HepG2 (cell line): Measurements from ENCODE around the gene COA5. TPM values are rescaled to one million over a fixed set of nuclear protein-coding genes. Genes with fewer than 3 reads are reported as not detected.

Experiments used
- ATAC-seq: fragments of 200-7000 bp; cut with Tn5 transposase; 3 replicates; pipeline ENCODE4 v1.9.1; 2020; ENCODE audit warnings: mild to moderate bottlenecking, moderate library complexity
- BruUV-seq: library from RNA; stranded (reverse); fragments of 400-500 nt; replicated peaks from 2 replicates; lab custom pipeline; 2021; lab: Mats Ljungman, UMichigan
- CTCF ChIA-PET: fragments of 300-600 bp; formaldehyde crosslinking; extraction: SDS; loops from one replicate; lab custom pipeline; 2021; ENCODE audit warnings: low total read pairs, inconsistent platforms, low intra/inter-chr PET ratio; lab: Yijun Ruan, JAX
- POLR2A ChIA-PET: fragments of 350-600 bp; sonication (Branson Sonifier 250); formaldehyde crosslinking; loops from one replicate; lab custom pipeline; 2020; ENCODE audit warnings: antibody characterized with exemption, inconsistent platforms; lab: Yijun Ruan, JAX
- DNase-seq: peaks from one replicate; pipeline ENCODE4 v3.0.0-alpha.2; 2015; ENCODE audit warnings: low spot score
- FAIRE-seq: peaks from 3 replicates; lab custom pipeline; 2011; peaks lifted over from hg19 to GRCh38; lab: Jason Lieb, UNC
- H2AFZ ChIP-seq: one replicate; pipeline ENCODE4 v1.6.1; 2011; ENCODE audit warnings: low read length, inconsistent platforms
- H3K27ac ChIP-seq: fragments of 300-600 bp; 3 replicates; pipeline ENCODE4 v1.8.0; 2011; ENCODE audit warnings: mixed run types, mild to moderate bottlenecking, mixed read lengths, low read length, inconsistent platforms; ENCODE audit not compliant: insufficient read depth; ENCODE audit errors: extremely low read length
- H3K27me3 ChIP-seq, 2 experiments: fragments of 200-600 bp in 1 of 2; 2 replicates in 1 of 2; 3 replicates in 1 of 2; pipeline versions ENCODE4 v1.6.0 to v1.8.0; 2011; ENCODE audit warnings: low read length in 2 of 2, mild to moderate bottlenecking in 2 of 2, moderate library complexity in 2 of 2, inconsistent platforms in 1 of 2; ENCODE audit not compliant: insufficient read depth in 2 of 2, control insufficient read depth in 1 of 2
- H3K36me3 ChIP-seq, 2 experiments: fragments of 200-600 bp in 1 of 2; replicated peaks in 1 of 2; 2 replicates in 1 of 2; 3 replicates in 1 of 2; pipeline versions ENCODE4 v1.5.1 to v1.8.0; 2011; ENCODE audit warnings: low read length in 2 of 2, inconsistent platforms in 1 of 2; ENCODE audit not compliant: insufficient read depth in 2 of 2, control insufficient read depth in 1 of 2
- H3K4me1 ChIP-seq: 2 replicates; pipeline ENCODE4 v1.5.1; 2012; ENCODE audit warnings: low read length, inconsistent platforms; ENCODE audit not compliant: insufficient read depth
- H3K4me2 ChIP-seq: 2 replicates; pipeline ENCODE4 v1.6.0; 2011; ENCODE audit warnings: low read depth, low read length, inconsistent platforms
- H3K4me3 ChIP-seq, 3 experiments: fragments of 200-600 bp in 1 of 3; sonication (generic), shearing (Covaris generic) in 1 of 3; replicated peaks in 1 of 3; 2 replicates each; pipeline ENCODE4 v1.5.1; 2011 to 2016; ENCODE audit warnings: low read length in 3 of 3, inconsistent platforms in 2 of 3, low read depth in 2 of 3, mild to moderate bottlenecking in 2 of 3, control low read depth in 1 of 3, mixed read lengths in 1 of 3; ENCODE audit not compliant: insufficient read depth in 1 of 3
- H3K79me2 ChIP-seq: one replicate; pipeline ENCODE4 v1.6.1; 2011; ENCODE audit warnings: low read length, inconsistent platforms; ENCODE audit not compliant: insufficient read depth
- H3K9ac ChIP-seq: 2 replicates; pipeline ENCODE4 v1.6.0; 2011; ENCODE audit warnings: mild to moderate bottlenecking, low read depth, low read length, inconsistent platforms; ENCODE audit not compliant: insufficient read depth
- H3K9me3 ChIP-seq: 2 replicates; pipeline ENCODE4 v1.5.1; 2012; ENCODE audit warnings: mild to moderate bottlenecking, low read length
- H4K20me1 ChIP-seq: 2 replicates; pipeline ENCODE4 v1.6.0; 2011; ENCODE audit warnings: inconsistent platforms, mild to moderate bottlenecking, low read length, moderate library complexity; ENCODE audit not compliant: insufficient read depth
- AGO1 ChIP-seq: fragments of 200-400 bp; formaldehyde crosslinking; IDR thresholded peaks from 2 replicates; pipeline ENCODE4 v1.6.1; 2017; ENCODE audit warnings: mild to moderate bottlenecking, low read depth, low read length, moderate library complexity; ENCODE audit not compliant: poor library complexity, severe bottlenecking
- CTCF ChIP-seq: sonication (generic); formaldehyde crosslinking; IDR thresholded peaks from 2 replicates; pipeline ENCODE4 v1.5.0; 2020; ENCODE audit warnings: mild to moderate bottlenecking, missing genetic modification reagents, moderate library complexity
- FIP1L1 ChIP-seq: fragments of 200-400 bp; formaldehyde crosslinking; IDR thresholded peaks from 2 replicates; pipeline ENCODE4 v1.6.1; 2018; ENCODE audit warnings: low read depth, mild to moderate bottlenecking, low read length, moderate library complexity, borderline replicate concordance; ENCODE audit not compliant: insufficient read depth
- HMGA1 ChIP-seq: sonication (generic); formaldehyde crosslinking; conservative IDR thresholded peaks from 2 replicates; pipeline ENCODE4 v1.4.0; 2020; ENCODE audit warnings: missing genetic modification reagents
- HOXA5 ChIP-seq: sonication (generic); formaldehyde crosslinking; IDR thresholded peaks from 2 replicates; pipeline ENCODE4 v1.4.0; 2020; ENCODE audit warnings: missing genetic modification reagents
- SALL1 ChIP-seq: sonication (generic); formaldehyde crosslinking; IDR thresholded peaks from 2 replicates; pipeline ENCODE4 v1.8.0; 2022; ENCODE audit warnings: mild to moderate bottlenecking, missing genetic modification reagents
- ZNF564 ChIP-seq: sonication (generic); formaldehyde crosslinking; IDR thresholded peaks from 2 replicates; pipeline ENCODE4 v1.8.1; 2023; ENCODE audit warnings: mild to moderate bottlenecking, missing genetic modification reagents
- ZNF616 ChIP-seq: sonication (generic); formaldehyde crosslinking; IDR thresholded peaks from 2 replicates; pipeline ENCODE4 v1.5.0; 2020; ENCODE audit warnings: low read depth, mild to moderate bottlenecking, missing genetic modification reagents
- ZNF652 ChIP-seq: IDR thresholded peaks from 2 replicates; pipeline ENCODE4 v1.6.1; 2016; ENCODE audit warnings: low read depth, borderline replicate concordance
- ZNF777 ChIP-seq: sonication (generic); formaldehyde crosslinking; IDR thresholded peaks from 2 replicates; pipeline ENCODE4 v1.4.0; 2020; ENCODE audit warnings: missing genetic modification reagents
- WGBS: methylation state at CpG from one replicate; pipeline ENCODE4 v1.1.6; 2017; ENCODE audit warnings: low lambda C conversion rate; 5-methylcytosine and 5-hydroxymethylcytosine counted together
- in situ Hi-C: cut with HindIII; loops from 2 replicates; pipeline ENCODE4 v1.10.0; 2017; ENCODE audit warnings: low pct_unique_long_range_greater_than_20kb; ENCODE audit not compliant: extremely low pct_ligation_motif_present
- intact Hi-C: fragments of 100-400 bp; cut with micrococcal nuclease; formaldehyde crosslinking; loops from one replicate; pipeline ENCODE4 v1.10.0; 2022; ENCODE audit not compliant: unreplicated experiment
- polyA plus RNA-seq, 8 experiments: library from polyadenylated mRNA; depleted of rRNA in 3 of 8; stranded (reverse) in 7 of 8; unstranded in 1 of 8; fragments of >200 nt; fragmentation: Illumina TruSeq in 4 of 8; extraction: Trizol in 4 of 8; gene quantifications; 2 replicates each; pipeline versions ENCODE4 v1.2.1 to v1.2.3, GENCODE V29; 2011 to 2016; ENCODE audit warnings: low read depth in 4 of 8, missing spikeins in 1 of 8, mixed read lengths in 1 of 8; ENCODE audit not compliant: insufficient read depth in 1 of 8
- total RNA-seq, 5 experiments: library from RNA; depleted of rRNA; stranded (reverse); fragments of >200 nt; fragmentation: Illumina TruSeq; extraction: Trizol; gene quantifications; 2 replicates each; pipeline ENCODE4 v1.2.3, GENCODE V29; 2016; ENCODE audit warnings: low read depth in 1 of 5
- TF ChIP-seq, protein P1 (sequence below): sonication (generic); formaldehyde crosslinking; IDR thresholded peaks from 2 replicates; pipeline ENCODE4 v1.4.0; 2020; ENCODE audit warnings: missing genetic modification reagents
- TF ChIP-seq, protein P2 (sequence below): sonication (generic); formaldehyde crosslinking; IDR thresholded peaks from 2 replicates; pipeline ENCODE4 v1.5.0; 2020; ENCODE audit warnings: missing genetic modification reagents, mild to moderate bottlenecking, borderline replicate concordance
- TF ChIP-seq, protein P3 (sequence below): sonication (generic); formaldehyde crosslinking; IDR thresholded peaks from 2 replicates; pipeline ENCODE4 v1.4.0; 2020; ENCODE audit warnings: mild to moderate bottlenecking, low read depth, missing genetic modification reagents

COA5 gene
- total and polyA plus RNA-seq, 2 of the 13 experiments (the other 11 are each of a cell fraction or from before 2014, with no cell fraction given): 43.6 to 64.5 TPM

DNA sequence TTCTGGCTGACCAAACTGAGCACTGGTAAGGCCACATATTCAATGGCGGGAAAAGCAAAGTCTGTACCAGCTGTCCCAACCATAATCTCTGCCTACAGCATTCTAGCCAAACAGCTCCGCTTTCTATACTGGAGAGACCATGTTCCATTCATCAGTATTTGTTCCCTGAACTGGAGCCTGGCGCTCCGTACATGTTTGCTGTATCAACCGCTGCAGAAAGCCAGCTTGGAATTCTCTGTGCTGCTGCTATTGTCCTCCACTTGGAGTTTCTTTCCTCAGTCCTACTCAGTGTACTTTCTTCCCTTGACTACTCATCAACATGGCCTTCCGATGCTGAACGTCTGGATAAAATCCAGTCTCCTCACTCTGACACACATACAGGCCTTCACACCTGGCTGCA is 1.9 kb downstream of the COA5 start (continued):
- TF ChIP-seq CTCF (no peak), HOXA5 (CRISPR knock-in tag) (no peak), HMGA1 (CRISPR knock-in tag) (no peak), AGO1 (no peak), ZNF564 (CRISPR knock-in tag) (no peak)
- TF ChIP-seq, protein P1, sequence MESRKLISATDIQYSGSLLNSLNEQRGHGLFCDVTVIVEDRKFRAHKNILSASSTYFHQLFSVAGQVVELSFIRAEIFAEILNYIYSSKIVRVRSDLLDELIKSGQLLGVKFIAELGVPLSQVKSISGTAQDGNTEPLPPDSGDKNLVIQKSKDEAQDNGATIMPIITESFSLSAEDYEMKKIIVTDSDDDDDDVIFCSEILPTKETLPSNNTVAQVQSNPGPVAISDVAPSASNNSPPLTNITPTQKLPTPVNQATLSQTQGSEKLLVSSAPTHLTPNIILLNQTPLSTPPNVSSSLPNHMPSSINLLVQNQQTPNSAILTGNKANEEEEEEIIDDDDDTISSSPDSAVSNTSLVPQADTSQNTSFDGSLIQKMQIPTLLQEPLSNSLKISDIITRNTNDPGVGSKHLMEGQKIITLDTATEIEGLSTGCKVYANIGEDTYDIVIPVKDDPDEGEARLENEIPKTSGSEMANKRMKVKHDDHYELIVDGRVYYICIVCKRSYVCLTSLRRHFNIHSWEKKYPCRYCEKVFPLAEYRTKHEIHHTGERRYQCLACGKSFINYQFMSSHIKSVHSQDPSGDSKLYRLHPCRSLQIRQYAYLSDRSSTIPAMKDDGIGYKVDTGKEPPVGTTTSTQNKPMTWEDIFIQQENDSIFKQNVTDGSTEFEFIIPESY (CRISPR knock-in tag): peak; percentile 95
- TF ChIP-seq, all 625 proteins: peak for 4

GRCh38 chr2:98605076-98605475 is 3.2 kb downstream of the COA5 start:
- WGBS: 92% methylated on average over 3 of the region's 3 CpGs
- CTCF ChIA-PET: no interaction called here
- POLR2A ChIA-PET: interaction anchor here (2.2 kb wide), 1 partner anchor 21 kb away, joined by 5 read pairs; no protein-coding TSS in a partner anchor
- in situ Hi-C loops (no loop called here), intact Hi-C loops (loop anchor here (5.0 to 10.0 kb wide), 2 partner anchors 160 to 732 kb away; partner anchors contain the start of genes EIF5B, INPP4A and TXNDC9)
- Histone ChIP-seq H3K36me3 (peaks cover 5 to 22% of the 10 kb centered on the region in 2 experiments), H3K9ac (no peak overlapping the region), H3K4me3 (no peak overlapping the region), H3K4me2 (no peak overlapping the region), H3K4me1 (peaks cover 26% of the 10 kb centered on the region), H3K79me2 (peaks cover 55% of the 10 kb centered on the region), H2AFZ (no peak overlapping the region), H3K27ac (no peak overlapping the region), H4K20me1 (peaks cover 4% of the 10 kb centered on the region), H3K27me3 (no peaks in the 10 kb centered on the region; a peak in 1 of 5 replicates), H3K9me3 (no peaks in the 10 kb centered on the region)
- BruUV-seq: no TSS peak
- no peak for TF ChIP-seq FIP1L1
- TF ChIP-seq ZNF777 (CRISPR knock-in tag): no peak
- TF ChIP-seq, protein P2, sequence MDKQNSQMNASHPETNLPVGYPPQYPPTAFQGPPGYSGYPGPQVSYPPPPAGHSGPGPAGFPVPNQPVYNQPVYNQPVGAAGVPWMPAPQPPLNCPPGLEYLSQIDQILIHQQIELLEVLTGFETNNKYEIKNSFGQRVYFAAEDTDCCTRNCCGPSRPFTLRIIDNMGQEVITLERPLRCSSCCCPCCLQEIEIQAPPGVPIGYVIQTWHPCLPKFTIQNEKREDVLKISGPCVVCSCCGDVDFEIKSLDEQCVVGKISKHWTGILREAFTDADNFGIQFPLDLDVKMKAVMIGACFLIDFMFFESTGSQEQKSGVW (CRISPR knock-in tag): no peak
- TF ChIP-seq ZNF616 (CRISPR knock-in tag): no peak
- TF ChIP-seq, protein P3, sequence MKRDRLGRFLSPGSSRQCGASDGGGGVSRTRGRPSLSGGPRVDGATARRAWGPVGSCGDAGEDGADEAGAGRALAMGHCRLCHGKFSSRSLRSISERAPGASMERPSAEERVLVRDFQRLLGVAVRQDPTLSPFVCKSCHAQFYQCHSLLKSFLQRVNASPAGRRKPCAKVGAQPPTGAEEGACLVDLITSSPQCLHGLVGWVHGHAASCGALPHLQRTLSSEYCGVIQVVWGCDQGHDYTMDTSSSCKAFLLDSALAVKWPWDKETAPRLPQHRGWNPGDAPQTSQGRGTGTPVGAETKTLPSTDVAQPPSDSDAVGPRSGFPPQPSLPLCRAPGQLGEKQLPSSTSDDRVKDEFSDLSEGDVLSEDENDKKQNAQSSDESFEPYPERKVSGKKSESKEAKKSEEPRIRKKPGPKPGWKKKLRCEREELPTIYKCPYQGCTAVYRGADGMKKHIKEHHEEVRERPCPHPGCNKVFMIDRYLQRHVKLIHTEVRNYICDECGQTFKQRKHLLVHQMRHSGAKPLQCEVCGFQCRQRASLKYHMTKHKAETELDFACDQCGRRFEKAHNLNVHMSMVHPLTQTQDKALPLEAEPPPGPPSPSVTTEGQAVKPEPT: no peak
- TF ChIP-seq ZNF652 (CRISPR knock-in tag): no peak
- TF ChIP-seq SALL1: no peak
- DNase-seq (no peak), ATAC-seq (no peak), FAIRE-seq (no peak)
